ENCODE results near the gene PAIP2B. TPM values are rescaled to one million over a fixed set of nuclear protein-coding genes. Genes with fewer than 3 reads are reported as not detected.

The PAIP2B gene
- total RNA-seq, 1 experiment from 2014 or later, result 5.9 TPM

GRCh38 chr2:71254078-71254477 lies 27.2 kb upstream of the PAIP2B start:
- Histone ChIP-seq H3K36me3 (ENCODE audit: control insufficient read depth in 1 of 2, insufficient read depth in 2 of 2, low read length in 2 of 2) (no peaks in the 10 kb centered on the region), H3K9ac (ENCODE audit: low read length) (no peak overlapping the region), H3K4me3 (replicated peaks in 1 of 2; ENCODE audit: low read depth in 1 of 2, low read length in 2 of 2) (no peak overlapping the region), H3K79me2 (ENCODE audit: insufficient read depth, low read length) (no peaks in the 10 kb centered on the region), H3K4me2 (ENCODE audit: low read length) (no peak overlapping the region), H3K9me3 (ENCODE audit: control insufficient read depth in 1 of 2, insufficient read depth in 1 of 2, low read depth in 1 of 2, low read length in 2 of 2) (no peaks in the 10 kb centered on the region), H4K20me1 (ENCODE audit: insufficient read depth) (no peaks in the 10 kb centered on the region), H3K27me3 (ENCODE audit: insufficient read depth, low read length) (0 out of 2 replicates have a peak, but pooled peaks cover 13% of the 10 kb centered on the region), H2AFZ (ENCODE audit: low read depth, low read length, poor library complexity, severe bottlenecking) (no peak overlapping the region), H3K9me2 (ENCODE audit: insufficient read depth) (no peaks in the 10 kb centered on the region), H3K27ac (ENCODE audit: low read depth, low read length) (no peak overlapping the region), H3K4me1 (ENCODE audit: control insufficient read depth in 1 of 2, insufficient read depth in 2 of 2, low read length in 2 of 2) (no peaks in the 10 kb centered on the region)
- TF ChIP-seq SRF (IDR thresholded peaks at IDR 0.05; ENCODE audit: low read depth) (no peak), ZBTB33 (IDR thresholded peaks at IDR 0.05; ENCODE audit: extremely low read depth, insufficient replicate concordance, low read length) (no peak), ZFX (IDR thresholded peaks at IDR 0.05) (no peak), YY1 (IDR thresholded peaks at IDR 0.05; ENCODE audit: extremely low read depth, insufficient replicate concordance, low read depth, low read length) (no peak), EZH2phosphoT487 (IDR thresholded peaks at IDR 0.05; ENCODE audit: borderline replicate concordance) (no peak), MAX (IDR thresholded peaks at IDR 0.05) (no peak)
- intact Hi-C loops (cut with micrococcal nuclease), result no loop called here
- no TSS peak for BruUV-seq (replicated peaks)
- ChIA-PET POLR2A (no interaction called here), CTCF (no interaction called here), RAD21 (ENCODE audit: low non-redundant PET in 1 of 2, low total read pairs in 2 of 2, uncharacterized antibody in 2 of 2, unreplicated experiment in 2 of 2) (no interaction called here)
- DNase-seq (ENCODE audit: low read depth, low spot score) (no peak), ATAC-seq (no peak)

GRCh38 chr2:71253476-71253875 lies 26.6 kb upstream of the PAIP2B start:
- H3K27ac ChIP-seq (ENCODE audit: low read depth, low read length), result no peak overlapping the region
- 0 out of 2 replicates have a peak, but pooled peaks cover 10% of the 10 kb centered on the region for H3K27me3 ChIP-seq (ENCODE audit: insufficient read depth, low read length)
- RAD21 ChIA-PET (ENCODE audit: low non-redundant PET in 1 of 2, low total read pairs in 2 of 2, uncharacterized antibody in 2 of 2, unreplicated experiment in 2 of 2), result no interaction called here
- no TSS peak for BruUV-seq (replicated peaks)
- DNase-seq (ENCODE audit: low read depth, low spot score), result no peak
- CTCF ChIA-PET, result no interaction called here
- H3K4me2 ChIP-seq (ENCODE audit: low read length), result no peak overlapping the region
- no peaks in the 10 kb centered on the region for H3K9me3 ChIP-seq (ENCODE audit: control insufficient read depth in 1 of 2, insufficient read depth in 1 of 2, low read depth in 1 of 2, low read length in 2 of 2)
- no peaks in the 10 kb centered on the region for H3K36me3 ChIP-seq (ENCODE audit: control insufficient read depth in 1 of 2, insufficient read depth in 2 of 2, low read length in 2 of 2)
- no peaks in the 10 kb centered on the region for H3K4me1 ChIP-seq (ENCODE audit: control insufficient read depth in 1 of 2, insufficient read depth in 2 of 2, low read length in 2 of 2)
- H2AFZ ChIP-seq (ENCODE audit: low read depth, low read length, poor library complexity, severe bottlenecking), result no peak overlapping the region
- no peaks in the 10 kb centered on the region for H4K20me1 ChIP-seq (ENCODE audit: insufficient read depth)
- H3K79me2 ChIP-seq (ENCODE audit: insufficient read depth, low read length), result no peaks in the 10 kb centered on the region
- POLR2A ChIA-PET, result no interaction called here
- H3K9me2 ChIP-seq (ENCODE audit: insufficient read depth), result no peaks in the 10 kb centered on the region
- H3K9ac ChIP-seq (ENCODE audit: low read length), result no peak overlapping the region
- ATAC-seq, result no peak
- H3K4me3 ChIP-seq (replicated peaks in 1 of 2; ENCODE audit: low read depth in 1 of 2, low read length in 2 of 2), result no peak overlapping the region
- intact Hi-C loops (cut with micrococcal nuclease), result no loop called here
- TF ChIP-seq SRF (IDR thresholded peaks at IDR 0.05; ENCODE audit: low read depth) (no peak), REST (IDR thresholded peaks at IDR 0.05; ENCODE audit: low read depth) (no peak), EZH2 (IDR thresholded peaks at IDR 0.05) (no peak), SIN3A (IDR thresholded peaks at IDR 0.05; ENCODE audit: low read depth) (no peak), ZBTB33 (IDR thresholded peaks at IDR 0.05; ENCODE audit: extremely low read depth, insufficient replicate concordance, low read length) (no peak), ELF1 (IDR thresholded peaks at IDR 0.05; ENCODE audit: borderline replicate concordance, low read depth) (no peak), ZNF274 (IDR thresholded peaks at IDR 0.05; ENCODE audit: low read depth, low read length) (no peak), CEBPB (IDR thresholded peaks at IDR 0.05; ENCODE audit: low read depth) (no peak), SP1 (IDR thresholded peaks at IDR 0.05; ENCODE audit: low read depth) (no peak), EZH2phosphoT487 (IDR thresholded peaks at IDR 0.05; ENCODE audit: borderline replicate concordance) (no peak)
